Lower lobe of right lung (tissue), 2 donors: ENCODE results near the gene RIN2. TPM values are rescaled to one million over a fixed set of nuclear protein-coding genes. Genes with fewer than 3 reads are reported as not detected.

Experiments used
- ATAC-seq, 2 donors: fragments of 200-7000 bp; cut with Tn5 transposase; one replicate each; pipeline ENCODE4 v1.9.1; 2020 to 2022; ENCODE audit warnings: mild to moderate bottlenecking in 2 of 2, moderate library complexity in 2 of 2
- DNase-seq: peaks from one replicate; pipeline ENCODE4 v3.0.0-alpha.2; 2020
- H3K27ac ChIP-seq: fragments of 200-600 bp; one replicate; pipeline ENCODE4 v1.8.0; 2022
- H3K27me3 ChIP-seq: fragments of 200-600 bp; one replicate; pipeline ENCODE4 v1.8.0; 2022; ENCODE audit warnings: low read depth
- H3K36me3 ChIP-seq: fragments of 200-600 bp; one replicate; pipeline ENCODE4 v1.8.0; 2022; ENCODE audit warnings: mild to moderate bottlenecking
- H3K4me1 ChIP-seq: fragments of 200-600 bp; one replicate; pipeline ENCODE4 v1.8.0; 2022
- H3K4me3 ChIP-seq: fragments of 200-600 bp; one replicate; pipeline ENCODE4 v1.8.0; 2022; ENCODE audit warnings: mild to moderate bottlenecking
- H3K9me3 ChIP-seq: fragments of 200-600 bp; one replicate; pipeline ENCODE4 v1.8.0; 2022
- CTCF ChIP-seq: fragments of 200-600 bp; IDR thresholded peaks from one replicate; pipeline ENCODE4 v1.8.0; 2022; ENCODE audit warnings: antibody characterized with exemption, mild to moderate bottlenecking
- intact Hi-C: fragments of 100-400 bp; cut with DNase I; formaldehyde crosslinking; loops from one replicate; pipeline ENCODE4 v1.11.0; 2022
- total RNA-seq: library from RNA; stranded (reverse); fragmentation: NEBNext Ultra II Directional; extraction: Animal tissue kit (Norgen Biotek cat#: 25700); gene quantifications from one replicate; pipeline ENCODE4 v1.2.1, GENCODE V29; 2021
- donor health status: DM: no; HTN: yes; CAD: no; lungs with severe emphysema.

RIN2 gene
- total RNA-seq, 1 donor from 2014 or later = 101 TPM

- no peaks in the 10 kb centered on the region for H3K27me3 ChIP-seq
- H3K4me1 ChIP-seq = peaks cover 38% of the 10 kb centered on the region
- DNase-seq (no peak), ATAC-seq (no peak)
- H3K36me3 ChIP-seq = no peaks in the 10 kb centered on the region
- intact Hi-C loops = no loop called here
- H3K9me3 ChIP-seq = no peaks in the 10 kb centered on the region
- TF ChIP-seq CTCF = no peak
- H3K27ac ChIP-seq = peak overlapping the region; percentile 94
- peak overlapping the region; percentile 88 for H3K4me3 ChIP-seq
These were observed 1.1 kb upstream of the RIN2 start for GRCh38 chr20:19756761-19757486.

- H3K36me3 ChIP-seq = no peaks in the 10 kb centered on the region
- H3K9me3 ChIP-seq = no peaks in the 10 kb centered on the region
- H3K27me3 ChIP-seq = no peaks in the 10 kb centered on the region
- H3K4me3 ChIP-seq = peak overlapping the region; percentile 88
- DNase-seq (peak; percentile 95), ATAC-seq (peak; percentile 89 to 94)
- peak overlapping the region; percentile 94 for H3K27ac ChIP-seq
- intact Hi-C loops = no loop called here
- peaks cover 42% of the 10 kb centered on the region for H3K4me1 ChIP-seq
- TF ChIP-seq CTCF = no peak
These were observed 448 bp upstream of the RIN2 start for GRCh38 chr20:19757487-19758132.

- Histone ChIP-seq H3K4me3 (peak overlapping the region; percentile 88), H3K27me3 (no peaks in the 10 kb centered on the region), H3K9me3 (no peaks in the 10 kb centered on the region), H3K36me3 (no peaks in the 10 kb centered on the region), H3K4me1 (peaks cover 42% of the 10 kb centered on the region), H3K27ac (peak overlapping the region; percentile 94)
- intact Hi-C loops = no loop called here
- DNase-seq (peak; percentile 86), ATAC-seq (peak; percentile 69 to 74)
- no peak for TF ChIP-seq CTCF
These were observed 658 bp downstream of the RIN2 start for GRCh38 chr20:19758501-19759331.

- no peaks in the 10 kb centered on the region for H3K27me3 ChIP-seq
- ATAC-seq = no peak
- no peak overlapping the region for H3K4me3 ChIP-seq
- H3K9me3 ChIP-seq = no peaks in the 10 kb centered on the region
- peaks cover 42% of the 10 kb centered on the region for H3K4me1 ChIP-seq
- peak overlapping the region; percentile 58 for H3K27ac ChIP-seq
- no peak for DNase-seq
- no peaks in the 10 kb centered on the region for H3K36me3 ChIP-seq
- intact Hi-C loops = no loop called here
- no peak for TF ChIP-seq CTCF
These were observed 2.3 kb downstream of the RIN2 start for GRCh38 chr20:19760371-19760721.

GRCh38 chr20:19761326-19761725 lies 3.3 kb downstream of the RIN2 start:
- peaks cover 42% of the 10 kb centered on the region for H3K4me1 ChIP-seq
- no peak for ATAC-seq
- no peak overlapping the region for H3K27ac ChIP-seq
- H3K36me3 ChIP-seq = no peaks in the 10 kb centered on the region
- intact Hi-C loops = no loop called here
- H3K27me3 ChIP-seq = no peaks in the 10 kb centered on the region
- no peaks in the 10 kb centered on the region for H3K9me3 ChIP-seq
- no peak overlapping the region for H3K4me3 ChIP-seq
- no peak for DNase-seq
- TF ChIP-seq CTCF = no peak
